GM19099 (cell line): ENCODE results near the gene TWNK.

ENCODE experiments used
- POLR2A ChIP-seq: IDR thresholded peaks from 3 replicates; pipeline ENCODE4 v1.6.1; 2011; ENCODE audit warnings: low read depth; ENCODE audit not compliant: insufficient read length; ENCODE audit errors: extremely low read depth

The TWNK gene

GRCh38 chr10:101008823-101009423 lies 21.6 kb downstream of the TWNK start:
- no peak for TF ChIP-seq POLR2A

- no peak for TF ChIP-seq POLR2A
Measured at GRCh38 chr10:101010329-101010728, 23.0 kb downstream of the TWNK start.

DNA sequence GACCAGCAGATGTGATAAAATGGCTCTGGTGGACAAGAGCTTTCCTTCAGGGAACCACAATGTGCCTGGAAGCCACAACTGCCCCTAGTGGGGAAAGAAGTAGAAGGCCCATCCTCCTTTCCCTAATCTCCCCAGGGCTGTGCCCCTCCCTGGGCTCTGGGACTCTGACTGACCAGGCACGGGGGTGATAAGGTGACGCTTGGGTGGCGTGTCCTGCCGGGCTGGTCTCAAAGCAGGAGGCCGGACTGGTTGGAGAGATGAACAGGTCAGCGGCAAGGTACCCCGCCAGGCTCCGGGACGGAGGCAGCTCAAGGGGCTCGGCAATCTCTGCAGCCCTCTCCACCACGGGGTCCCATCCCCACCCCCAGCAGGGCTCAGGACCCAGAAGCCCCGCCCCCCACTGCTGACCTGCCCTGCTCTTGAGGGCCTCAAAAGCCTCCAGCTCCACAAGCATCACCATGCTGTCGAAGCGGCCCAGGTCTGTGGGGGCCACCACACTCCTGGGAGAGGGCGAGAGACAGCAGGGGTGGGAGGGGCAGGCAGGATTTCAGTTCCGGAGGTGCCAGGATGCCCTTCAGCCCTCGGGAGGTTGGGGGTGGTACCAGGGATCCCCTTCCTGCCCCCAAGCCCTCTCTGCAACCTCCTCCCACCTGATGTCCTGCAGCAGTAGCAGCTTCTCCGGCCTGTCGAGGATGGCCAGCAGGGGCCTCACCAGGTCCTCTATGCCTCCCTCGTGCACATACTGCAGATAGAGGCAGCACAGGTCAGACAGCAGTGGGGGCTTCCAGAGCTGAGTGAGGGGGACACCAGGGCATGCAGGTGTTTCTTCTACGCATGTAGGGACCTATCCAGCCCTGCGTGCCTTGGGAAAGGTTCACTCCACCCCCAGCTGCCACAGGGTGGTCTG lies 24.4 kb downstream of the TWNK start:
- no peak for TF ChIP-seq POLR2A

DNA sequence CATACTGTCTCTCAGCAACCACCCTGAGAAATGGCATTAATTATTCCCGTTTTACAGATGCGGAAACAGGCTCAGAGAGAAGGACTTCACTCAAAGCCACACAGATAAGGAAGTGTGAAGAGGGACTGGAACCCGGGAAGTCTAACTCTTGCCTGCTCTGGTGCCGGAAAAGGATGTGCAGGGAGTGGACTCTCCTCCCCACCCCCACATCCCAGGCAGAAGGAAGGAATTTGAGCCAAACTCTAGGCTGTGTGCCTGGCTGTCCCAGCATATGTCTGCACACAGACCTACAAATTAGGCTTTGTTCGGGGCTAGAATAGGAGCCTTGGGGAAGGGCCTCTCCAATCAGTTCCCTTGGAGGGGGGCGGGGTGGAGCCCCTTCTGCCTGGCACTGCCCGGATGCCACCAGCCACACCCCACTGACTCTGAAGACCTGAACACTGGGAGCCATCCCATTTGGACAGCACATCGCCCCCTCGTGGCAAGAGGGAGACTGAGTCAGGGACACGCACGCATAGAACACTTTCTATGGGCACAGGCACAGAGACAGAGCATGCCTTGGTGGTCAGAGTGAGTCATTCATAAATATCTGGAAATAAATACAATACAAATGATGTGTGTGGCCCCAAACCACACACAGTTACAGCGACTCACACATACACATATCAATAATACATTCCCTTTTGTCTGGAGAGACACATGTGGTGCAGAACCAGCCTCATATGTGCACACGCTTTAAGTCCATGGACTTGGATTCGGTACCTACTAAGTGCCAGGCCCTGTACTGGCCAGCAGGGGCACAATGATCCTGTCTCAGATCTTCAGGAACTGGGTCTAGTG lies 25.4 kb downstream of the TWNK start:
- no peak for TF ChIP-seq POLR2A

DNA sequence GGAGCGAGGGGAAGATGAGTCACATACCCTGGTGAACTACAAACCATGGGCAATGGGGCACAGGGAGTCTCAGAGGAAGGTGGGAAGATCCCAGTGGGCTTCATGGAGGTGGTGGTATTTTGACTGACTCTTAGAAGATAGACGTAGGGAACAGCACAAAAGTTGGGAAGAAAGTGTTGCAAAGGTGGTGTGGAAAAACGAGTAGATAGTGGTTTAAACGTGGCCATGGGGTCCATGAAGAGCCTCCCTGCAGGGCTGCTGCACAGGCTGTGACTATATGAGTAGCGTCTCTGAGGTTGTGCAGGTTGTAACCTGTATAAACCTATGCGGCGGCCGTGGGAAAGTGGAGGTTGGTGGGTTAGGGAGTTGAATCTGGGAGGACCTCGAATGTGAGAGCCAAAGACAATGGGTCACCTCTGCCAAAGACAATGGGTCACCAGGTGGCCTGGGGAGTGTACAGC lies 26.1 kb downstream of the TWNK start:
- TF ChIP-seq POLR2A = no peak

DNA sequence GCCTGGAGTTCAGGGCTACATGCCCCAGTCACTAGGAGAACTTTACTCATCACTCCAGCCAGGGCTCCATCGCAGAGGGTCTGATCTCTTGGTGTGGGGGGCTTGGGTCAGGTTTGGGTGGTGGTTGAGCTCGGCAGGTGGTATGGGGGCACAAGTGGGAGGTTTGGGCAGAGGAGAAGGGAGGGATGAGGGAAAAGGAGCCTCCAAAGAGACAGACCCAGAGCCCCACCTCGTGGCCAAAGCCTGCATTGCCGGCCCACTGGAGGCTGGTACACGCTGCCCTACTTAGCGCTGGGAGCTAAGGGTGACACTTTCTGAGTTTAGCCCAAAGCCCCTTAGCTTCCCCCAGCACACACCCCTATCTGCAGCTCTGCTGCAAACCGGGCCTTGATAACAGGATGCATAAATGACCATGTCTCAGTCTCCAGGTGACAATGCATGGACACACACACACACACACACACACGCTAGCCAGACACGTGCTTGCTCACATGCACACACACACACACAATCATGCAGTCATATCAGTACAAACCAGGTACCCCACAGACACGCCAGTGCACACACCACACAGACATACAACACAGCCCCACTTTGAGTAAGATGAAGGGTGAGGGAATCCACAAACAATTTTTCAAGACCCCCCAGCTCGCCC lies 27.0 kb downstream of the TWNK start:
- TF ChIP-seq POLR2A = no peak

DNA sequence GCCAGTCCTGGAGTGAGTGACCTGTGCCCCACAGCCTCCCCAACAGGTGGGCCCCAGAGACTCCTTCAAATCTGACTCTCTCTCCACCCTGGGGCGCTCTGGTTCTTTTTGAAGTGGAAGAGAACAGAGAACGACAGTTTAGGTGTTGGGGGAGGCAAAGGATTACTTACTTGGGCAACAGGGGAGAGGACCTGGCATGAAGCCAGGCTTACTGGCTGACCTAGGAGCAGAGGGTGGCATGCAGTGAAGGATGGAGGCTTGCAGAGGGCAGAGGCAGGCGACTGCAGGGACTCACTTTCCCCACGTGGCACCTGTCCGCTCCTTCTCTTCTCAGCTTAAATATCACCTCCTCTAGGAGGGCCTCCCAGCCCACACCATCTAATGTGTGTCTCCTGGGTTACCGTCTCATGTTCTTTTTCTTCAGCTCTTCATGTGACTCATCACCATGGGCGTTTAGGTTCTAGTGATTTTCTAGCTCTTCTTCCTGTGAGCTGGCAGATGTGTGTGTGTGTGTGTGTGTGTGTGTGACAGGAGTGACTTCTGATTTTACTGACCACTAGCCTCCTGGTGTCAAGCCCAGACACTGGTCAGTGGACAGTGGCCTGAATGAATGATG lies 27.7 kb downstream of the TWNK start:
- TF ChIP-seq POLR2A = no peak

- no peak for TF ChIP-seq POLR2A
Measured at GRCh38 chr10:101015582-101015973, 28.2 kb downstream of the TWNK start.

GRCh38 chr10:101016814-101017213 lies 29.5 kb downstream of the TWNK start:
- no peak for TF ChIP-seq POLR2A

DNA sequence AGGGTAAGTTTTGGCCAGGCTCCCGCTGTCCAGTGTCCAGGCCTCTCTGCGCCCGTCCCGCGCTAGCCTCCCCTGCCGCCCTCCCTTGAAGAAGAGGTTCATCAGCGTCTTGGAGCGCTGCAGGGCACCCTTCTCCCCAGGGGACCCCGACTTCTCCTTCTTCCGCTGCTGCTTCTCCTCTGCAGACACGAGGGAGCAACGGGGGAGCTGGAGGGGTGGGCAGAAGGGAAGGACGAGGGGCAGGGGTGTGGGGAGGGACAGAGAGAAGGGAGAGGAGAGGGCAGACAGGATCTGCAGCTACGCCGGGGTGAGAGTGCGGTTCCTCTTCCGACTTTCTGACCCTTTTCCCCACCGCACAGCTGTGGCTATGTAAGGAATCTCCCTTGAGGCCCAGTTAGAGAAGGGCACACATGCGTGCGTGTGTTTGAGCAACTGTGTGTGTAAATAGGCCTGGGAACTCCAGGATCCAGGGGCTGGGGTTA lies 30.8 kb downstream of the TWNK start:
- no peak for TF ChIP-seq POLR2A

GRCh38 chr10:101018600-101019439 lies 31.5 kb downstream of the TWNK start:
- no peak for TF ChIP-seq POLR2A

DNA sequence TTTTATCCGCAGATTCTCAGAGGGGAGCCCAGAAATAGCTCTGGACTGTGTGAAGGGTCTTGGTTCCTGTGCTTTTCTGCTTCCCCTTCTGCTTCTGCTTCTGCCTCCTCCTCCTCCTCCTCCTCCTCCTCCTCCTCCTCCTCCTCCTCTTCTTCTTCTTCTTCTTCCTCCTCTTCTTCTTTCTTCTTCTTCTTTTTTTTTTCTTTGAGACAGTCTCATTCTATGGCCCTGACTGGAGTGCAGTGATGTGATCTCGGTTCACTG lies 32.0 kb downstream of the TWNK start:
- no peak for TF ChIP-seq POLR2A

DNA sequence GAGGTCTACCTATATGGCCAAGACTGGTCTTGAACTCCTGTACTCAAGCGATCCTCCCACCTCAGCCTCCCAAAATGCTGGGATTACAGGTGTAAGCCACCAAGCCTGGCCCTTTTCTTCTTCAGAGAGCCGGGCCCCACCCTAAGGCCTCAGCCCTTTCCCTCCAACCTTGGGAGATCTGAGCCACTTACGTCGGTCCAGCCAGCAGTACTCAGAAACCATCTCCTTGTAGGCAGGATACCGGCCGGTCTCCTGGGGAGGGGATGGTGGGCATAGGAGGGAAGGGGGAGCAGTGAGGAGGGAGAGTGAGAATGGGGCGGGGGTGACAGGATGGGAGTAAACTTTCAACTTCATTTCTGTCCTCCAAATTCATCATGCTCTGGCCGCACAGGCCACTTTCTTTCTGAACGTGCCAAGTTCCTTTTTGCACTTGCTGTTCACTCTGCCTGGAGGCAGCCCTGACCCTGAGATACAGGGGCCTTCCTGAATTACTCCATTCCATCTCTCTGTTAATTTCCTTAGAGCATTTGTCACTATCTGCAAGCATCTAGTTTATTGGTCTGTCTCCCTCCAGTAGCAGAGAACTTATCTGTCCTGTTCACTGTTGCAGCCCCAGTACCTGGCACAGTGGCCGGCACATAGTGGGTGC lies 33.2 kb downstream of the TWNK start:
- no peak for TF ChIP-seq POLR2A
